ENCODE measurements around the gene HES7.

HES7 gene

DNA sequence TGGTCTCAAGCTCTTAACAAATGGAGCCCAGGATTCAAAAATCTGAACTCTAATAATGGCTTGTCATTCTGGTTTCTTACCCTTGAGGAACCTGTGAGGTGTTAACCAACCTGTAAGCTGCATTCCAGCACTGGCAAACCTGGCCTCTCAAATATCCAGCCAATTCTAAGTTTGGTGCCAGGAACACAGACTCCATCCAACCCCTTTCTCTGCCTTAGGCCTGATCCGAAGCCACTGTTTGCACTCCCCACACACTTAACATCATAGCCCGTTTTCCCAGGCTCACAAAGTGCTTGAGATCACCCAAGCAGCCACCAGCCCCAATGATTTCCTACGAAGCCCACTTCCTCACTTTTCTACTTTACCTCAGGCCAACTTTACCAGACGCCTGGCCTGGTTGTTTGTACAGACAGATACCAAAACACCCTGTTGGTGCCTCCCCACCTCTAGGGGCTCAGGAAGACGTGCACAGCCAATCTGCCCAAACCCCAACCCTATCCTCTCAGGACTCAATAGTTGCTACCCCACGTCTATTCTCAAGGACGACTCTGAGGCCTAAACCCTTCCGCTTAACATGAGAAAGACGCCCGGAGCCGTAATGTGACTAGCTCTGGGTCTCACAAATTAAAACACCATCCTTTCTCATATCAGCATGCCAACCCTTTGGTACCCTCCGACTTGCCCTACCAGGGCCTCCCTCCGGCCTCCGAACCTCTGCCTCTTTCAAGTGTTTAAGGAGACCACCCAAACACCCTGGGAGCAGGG is 31.5 kb upstream of the HES7 start:
- DNase-seq, result peak in 1 of 2 donors; percentile 58

DNA sequence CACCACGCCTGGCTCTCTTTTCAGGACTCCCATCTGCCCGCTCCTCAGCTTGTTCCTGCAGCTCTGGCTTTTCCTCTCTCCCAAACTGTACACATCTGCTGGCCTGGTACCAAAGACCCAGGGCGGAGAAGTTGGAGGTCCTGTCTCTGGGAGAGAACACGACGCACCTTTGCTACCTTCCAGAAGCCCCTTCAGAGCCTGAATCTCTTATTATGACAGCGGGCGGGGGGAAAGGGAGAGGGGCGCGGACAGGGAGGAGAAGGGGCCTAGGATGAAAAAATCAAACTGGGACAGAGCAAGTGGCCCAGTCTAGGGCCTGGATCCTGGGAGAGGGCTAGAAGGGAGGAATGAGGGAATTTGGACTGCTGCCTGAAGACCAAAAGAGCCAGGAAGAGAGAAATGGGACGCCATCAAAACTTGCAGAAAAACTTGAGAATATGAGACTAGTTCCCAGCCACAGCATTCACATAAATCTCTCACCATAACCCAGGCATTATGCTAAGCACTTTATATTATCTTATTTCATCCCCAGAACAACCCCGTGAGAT is 30.8 kb upstream of the HES7 start:
- no peak for DNase-seq

DNA sequence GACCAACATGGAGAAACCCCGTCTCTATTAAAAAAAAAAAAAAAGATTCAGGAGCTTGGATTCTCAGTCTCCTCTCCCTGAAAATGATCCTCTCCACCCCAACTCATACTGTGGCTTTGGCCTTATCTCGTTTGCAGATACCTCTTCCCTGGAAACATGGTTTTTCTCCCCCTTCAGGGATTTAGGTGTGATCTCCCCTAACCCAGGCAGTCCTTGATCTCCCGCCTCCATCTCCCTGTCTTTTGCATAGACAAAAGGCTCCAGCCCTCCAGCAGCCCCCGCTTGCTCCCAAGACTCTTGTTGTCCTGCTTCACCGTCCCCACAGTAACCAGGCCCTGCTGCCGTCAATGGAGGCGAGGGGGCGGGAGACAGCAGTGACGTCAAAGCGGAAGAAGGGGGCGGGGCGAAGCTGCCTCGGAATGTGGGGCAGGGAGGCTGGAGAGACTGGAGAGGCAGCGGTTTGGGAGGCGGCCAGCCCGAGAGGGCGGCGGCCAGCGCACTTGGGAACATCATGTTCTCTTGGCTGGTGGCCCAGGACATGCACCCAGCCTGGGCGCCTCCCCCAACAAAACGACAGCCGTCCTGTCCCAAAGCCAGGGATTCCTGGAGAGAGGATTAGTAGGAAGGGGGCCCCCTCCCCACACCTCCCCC is 30.2 kb upstream of the HES7 start:
- DNase-seq, result peak; percentile 95

DNA sequence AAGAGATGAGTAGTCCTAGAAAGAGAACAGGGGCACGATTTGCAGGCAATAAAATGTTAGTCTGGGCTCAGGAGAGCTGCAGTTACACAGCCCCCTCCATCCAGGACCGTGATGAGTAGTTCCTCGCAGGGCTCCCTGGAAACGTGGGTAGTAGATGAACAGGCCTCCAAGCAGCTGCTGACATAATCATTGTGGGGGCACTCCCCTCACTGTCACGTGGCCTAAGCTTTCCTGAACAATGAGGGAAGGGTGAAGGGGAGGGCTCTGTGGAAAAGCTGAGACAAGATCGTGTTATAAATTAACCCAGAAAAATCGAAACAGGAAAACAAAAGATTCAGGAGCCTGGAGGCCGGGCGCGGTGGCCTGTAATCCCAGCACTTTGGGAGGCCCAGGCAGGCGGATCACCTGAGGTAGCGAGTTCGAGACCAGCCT is 29.6 kb upstream of the HES7 start:
- peak; percentile 59 to 72 for DNase-seq

DNA sequence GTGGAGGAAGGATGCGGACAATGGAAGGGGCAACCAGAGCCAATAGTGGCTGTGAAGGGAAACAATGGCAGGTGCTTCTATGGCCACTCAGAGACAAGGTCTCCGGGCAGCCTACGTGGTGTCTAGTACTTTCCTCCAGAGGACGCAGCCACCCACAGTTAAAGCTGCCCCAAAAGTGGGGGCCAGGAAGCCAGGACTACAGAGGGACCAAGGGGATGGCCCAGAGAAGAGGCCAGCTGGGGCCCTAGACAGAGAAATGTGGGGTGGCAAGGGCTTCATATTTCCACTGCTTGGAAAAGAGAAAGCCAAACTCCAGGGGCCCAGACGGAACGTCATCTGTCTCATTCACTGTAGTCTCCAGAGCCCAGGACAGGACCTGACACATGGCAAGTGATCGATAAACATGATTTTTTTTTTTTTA is 29.1 kb upstream of the HES7 start:
- peak in 1 of 2 donors; percentile 18 for DNase-seq

DNA sequence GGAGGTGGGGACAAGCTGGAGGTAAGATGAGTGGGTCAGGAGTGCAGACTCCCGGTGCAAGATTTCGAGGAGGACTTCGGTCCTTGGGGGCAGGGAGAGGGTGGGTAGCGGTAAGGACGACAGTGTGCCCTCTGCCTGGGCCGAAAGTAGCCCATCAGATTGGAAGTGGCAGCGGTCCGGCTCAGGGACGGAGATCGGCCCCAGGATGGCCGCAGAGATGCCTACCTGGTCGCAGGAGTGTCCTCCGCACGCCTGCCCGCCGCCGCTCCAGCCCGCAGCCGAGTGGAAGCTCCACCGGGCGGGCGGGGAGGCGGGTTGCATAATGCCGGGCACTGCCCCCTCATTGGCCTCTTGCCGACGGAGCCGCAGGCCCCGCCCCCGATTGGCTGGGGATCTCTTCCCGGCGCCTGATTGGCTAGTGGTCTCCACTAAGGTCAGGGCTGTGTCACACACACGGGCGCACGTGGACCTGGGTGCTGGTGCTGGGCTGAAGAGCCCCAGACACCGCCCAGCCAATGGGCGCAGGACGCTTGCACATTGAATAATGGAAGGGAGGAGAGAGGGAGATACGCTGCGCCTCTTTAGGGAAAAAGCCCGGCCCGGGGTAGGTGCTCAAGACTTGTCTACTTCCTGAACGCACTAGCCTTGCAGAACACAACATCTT is 28.3 kb upstream of the HES7 start, which contains the start of gene PER1:
PER1 (minus strand) TSS at position 293 of the 664 bp plus-strand sequence. CDS start 1,698 bp downstream, outside the sequence.
- DNase-seq, result peak; percentile 93 to 95

DNA sequence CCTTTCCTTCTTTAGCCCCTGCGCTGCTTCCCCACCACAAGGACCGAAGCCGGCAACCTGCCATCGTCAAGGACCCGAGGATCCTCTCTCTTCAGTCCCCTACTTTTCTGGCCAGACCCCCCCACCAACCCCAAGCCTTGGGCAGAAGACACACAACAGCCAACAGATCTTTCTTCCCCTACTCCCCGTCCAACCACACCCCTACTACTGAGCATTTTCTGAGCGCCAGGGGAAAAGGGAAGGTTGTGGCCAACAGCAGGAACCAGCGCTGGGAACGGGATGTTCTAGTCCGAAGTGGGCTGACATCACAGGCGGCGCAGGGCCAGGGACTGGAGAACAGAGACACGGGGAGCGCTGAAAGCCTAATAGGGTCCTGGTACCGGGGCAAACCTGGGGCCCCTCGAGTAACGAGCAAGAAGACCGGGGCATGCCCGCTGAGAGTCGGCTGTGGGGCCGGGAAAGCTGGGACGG is 27.8 kb upstream of the HES7 start:
- DNase-seq, result peak in 1 of 2 donors; percentile 52

DNA sequence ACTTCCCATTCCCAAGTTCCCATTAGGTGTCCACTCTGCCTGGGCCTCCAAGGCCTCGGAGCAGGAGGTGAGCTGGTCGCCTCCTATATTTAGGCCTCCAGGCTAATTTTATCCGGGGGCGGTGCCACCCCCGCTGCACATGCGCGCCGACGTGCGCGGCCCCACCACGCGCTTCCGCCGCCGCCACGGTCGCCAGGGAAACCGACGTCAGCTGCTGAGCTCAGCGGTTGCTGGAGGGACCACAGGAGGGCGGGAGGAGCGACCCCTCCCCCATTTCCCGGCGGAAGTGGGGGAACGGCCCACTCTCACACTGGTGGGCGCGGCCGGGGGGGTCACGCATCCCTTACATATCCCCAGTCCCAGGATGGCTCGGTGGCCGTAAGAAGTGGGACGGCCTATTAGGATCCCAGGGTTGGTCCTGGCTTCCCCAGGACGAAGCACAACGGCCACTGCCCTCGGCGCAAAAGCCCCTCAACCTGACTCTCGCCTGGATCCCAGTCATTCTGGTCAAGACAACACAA is 27.3 kb upstream of the HES7 start:
- peak; percentile 93 to 94 for DNase-seq

DNA sequence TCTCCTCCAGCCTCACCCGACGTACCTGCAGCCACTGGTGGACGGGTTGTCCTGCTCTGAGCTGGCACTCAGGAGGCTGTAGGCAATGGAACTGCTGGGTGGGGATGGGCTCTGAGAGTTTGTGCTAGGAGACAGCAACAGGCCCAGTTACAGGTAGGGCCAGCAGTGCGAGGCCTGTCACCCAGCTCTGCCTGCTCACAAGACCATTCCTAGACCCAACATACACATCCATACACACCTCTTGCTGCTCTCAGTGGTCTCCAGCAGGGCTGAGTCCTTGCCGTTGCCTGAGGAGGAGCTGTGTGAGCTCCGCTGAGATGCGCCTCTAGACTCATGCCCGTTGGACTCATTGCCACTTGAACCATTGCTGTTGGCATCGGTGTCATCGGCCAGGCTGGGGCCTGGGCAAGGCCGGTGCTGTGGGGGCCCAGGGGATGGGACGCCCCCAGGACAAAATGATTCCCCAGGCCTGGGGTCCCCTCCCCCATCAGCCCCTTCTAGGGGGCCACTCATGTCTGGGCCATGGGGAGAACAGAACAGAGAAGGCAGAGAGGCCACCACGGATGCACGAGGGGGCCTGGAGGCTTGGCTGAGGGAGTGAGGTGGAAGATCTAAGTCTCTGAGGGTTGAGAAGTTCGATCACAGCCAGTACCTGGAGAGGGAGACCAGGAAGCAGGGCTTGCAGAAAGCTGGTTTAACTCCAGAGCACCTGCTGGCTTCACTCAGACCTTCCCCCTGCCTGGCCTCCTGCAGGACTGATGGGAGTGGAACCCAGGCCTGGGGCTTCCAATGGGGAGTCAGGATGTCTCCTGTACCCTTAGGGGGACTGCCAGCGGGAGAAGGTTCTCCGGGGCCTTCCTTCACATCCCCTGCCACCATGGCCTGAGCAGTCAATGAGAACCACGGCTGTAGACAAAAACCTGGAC is 26.6 kb upstream of the HES7 start:
- DNase-seq, result peak in 1 of 2 donors; percentile 19

DNA sequence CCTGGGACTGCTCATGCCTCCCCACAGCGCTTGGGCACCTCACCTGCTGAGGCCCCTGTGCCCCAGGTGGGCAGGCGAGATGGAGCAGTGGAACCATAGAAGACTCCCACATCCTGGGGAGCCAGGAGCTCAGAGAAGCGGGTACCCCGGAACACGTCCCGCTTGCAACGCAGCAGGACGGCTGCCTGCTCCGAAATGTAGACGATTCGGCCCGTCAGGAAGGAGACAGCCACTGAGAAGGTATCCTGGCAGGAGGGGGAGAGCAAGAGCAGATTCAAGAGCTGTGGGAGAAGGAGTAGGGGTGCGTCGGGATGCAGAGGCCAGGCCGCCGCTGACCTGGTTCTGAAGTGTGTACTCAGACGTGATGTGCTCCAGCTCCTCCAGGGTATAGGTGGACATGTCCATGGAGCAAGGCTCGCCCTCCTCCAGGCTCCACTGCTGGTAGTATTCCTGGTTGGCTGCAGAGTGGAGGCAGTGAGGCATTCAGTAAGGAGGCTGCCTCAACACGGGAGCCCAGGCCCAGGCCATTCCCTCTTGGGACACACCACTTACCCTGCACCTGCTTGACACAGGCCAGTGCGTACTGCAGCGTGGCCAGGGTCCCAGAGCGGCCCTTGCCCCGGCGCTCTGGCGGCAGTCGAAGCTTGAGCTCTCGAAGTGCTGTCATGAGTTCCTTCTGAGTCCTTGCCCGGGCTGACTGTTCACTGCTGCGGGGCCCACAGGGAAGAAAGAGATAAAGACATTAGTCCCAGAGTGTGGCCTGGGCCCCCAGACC is 25.7 kb upstream of the HES7 start:
- DNase-seq, result peak in 1 of 2 donors; percentile 14

DNA sequence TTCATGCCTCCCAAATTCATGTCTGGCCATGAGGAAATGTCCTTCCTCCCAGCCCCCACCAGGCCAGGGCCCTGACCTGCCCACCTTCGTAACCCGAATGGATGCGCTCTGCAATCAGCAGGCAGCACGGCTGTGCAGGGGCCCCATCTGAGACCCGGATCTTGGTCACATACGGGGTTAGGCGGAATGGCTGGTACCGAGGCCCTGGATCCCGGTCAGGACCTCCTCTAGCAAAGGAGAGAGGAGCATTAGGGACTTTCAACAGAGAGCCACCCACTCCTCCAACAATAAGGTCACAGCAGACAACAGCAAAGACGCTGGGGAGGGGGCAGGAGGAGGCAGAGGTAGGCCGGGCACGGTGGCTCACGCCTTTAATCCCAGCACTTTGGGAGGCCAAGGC is 24.7 kb upstream of the HES7 start:
- peak in 1 of 2 donors; percentile 11 for DNase-seq

DNA sequence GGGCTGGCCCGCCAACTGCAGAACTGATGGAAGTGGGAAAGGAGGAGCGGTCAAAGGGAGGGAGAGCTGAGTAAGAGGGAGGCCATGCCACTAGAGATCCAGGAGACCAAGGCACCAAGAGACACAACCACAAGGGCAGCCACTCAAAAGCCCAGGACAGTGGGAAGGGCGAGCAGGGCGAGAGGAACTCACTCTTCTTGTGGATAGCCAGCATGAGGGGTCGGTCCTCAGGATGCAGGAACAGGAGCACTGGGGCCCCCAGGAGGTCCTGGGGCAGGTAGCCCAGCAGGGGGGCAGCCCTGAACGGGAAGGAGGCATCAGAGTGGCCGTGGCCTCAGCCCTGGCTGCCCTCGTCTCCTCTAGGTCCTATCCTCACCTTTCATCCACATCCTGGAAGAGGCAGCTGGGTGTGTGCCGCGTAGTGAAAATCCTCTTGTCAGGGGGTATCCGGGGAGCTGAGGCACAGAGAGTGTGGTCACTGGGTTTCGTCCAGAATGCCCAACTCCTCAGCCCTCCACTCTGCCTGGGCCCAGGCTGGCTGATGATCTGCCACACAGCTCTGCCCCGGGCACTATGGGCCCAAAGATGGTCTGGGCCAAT is 24.0 kb upstream of the HES7 start:
- peak in 1 of 2 donors; percentile 13 for DNase-seq

DNA sequence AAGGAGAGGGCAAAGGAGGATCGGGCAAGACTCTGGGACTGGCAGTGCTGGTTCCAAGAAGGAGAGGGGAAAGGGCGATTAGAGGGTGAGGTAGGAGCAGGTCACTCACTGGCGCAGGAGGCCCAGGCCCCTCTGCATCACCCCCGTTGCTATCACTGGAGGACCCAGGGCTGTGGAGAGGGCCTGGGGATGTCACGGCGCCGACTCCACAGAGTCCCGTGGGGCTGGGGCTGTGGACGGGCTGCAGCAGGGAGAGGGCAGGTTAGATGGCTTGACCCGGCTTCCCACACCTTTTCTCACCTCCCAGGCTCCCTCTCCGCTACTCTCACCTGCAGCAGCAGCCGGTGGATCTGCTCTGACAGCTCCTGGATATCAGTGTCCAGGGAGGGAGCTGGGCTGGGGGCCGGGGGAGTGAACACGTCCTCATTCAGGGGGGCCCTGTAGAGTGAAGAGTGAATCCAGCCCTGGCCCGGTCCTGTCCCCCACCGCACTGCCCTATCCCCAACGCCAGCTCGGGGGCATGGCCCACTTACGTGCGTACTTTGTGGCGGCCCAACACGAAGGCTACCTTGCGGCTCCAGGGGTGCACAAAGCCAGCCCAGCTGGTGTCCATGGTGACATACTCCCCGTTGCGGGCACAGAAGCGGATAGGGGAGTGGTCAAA is 23.4 kb upstream of the HES7 start:
- peak in 1 of 2 donors; percentile 9 for DNase-seq

DNA sequence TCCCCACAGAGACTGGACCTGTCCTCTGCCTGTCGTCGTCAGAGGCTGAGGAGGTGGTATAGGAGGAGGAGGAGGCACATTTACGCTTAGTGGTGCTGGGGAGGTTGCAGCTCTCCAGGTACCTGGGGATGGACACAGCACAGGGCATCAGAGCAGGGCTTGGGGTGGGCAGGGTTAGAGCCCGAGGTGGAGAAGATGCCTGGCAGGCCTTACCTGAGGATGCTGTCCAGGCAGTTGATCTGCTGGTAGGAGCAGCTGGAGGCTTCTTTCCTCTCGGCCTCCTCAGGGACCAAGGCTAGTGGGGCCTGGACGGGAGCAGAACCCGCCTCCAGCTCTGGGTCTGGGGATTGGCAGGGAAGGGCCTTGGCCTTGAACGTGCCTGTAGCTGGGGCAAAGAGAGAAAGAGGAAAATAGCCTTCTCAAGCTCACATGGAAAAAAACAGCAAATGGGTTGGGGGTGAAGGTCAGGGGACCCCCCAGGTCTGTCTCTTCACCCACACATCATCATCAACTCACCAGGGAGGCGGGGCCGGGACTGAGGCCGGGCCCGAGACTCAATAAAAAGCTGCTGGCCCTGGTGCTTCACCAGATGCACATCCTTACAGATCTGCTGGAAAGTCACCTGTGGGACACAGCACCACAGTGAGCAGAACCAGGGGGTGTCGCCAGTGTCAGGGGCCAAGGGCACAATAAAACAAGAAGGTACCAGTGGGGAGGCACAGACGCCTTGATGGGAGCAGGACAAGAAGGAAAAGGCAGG is 22.7 kb upstream of the HES7 start:
- peak in 1 of 2 donors; percentile 7 for DNase-seq

DNA sequence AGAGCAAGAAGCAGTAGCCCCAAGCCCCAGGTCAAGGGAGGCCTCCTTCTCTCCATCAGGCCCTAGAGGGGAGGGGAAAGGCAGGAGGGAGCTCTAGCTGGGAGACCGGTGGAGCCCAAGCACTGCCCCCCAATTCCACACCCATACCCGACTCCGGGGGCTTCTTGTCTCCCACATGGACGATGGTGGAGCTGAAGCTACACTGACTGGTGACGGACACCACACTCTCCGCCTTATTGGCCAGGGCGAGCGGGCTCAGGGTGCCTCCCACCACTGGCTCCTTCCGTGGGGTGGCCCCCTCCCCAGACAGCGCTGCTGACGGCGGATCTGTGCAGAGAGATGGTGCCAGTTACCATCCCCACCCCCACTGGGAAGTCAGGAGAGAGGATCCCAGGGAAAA is 21.9 kb upstream of the HES7 start:
- DNase-seq, result peak in 1 of 2 donors; percentile 11

DNA sequence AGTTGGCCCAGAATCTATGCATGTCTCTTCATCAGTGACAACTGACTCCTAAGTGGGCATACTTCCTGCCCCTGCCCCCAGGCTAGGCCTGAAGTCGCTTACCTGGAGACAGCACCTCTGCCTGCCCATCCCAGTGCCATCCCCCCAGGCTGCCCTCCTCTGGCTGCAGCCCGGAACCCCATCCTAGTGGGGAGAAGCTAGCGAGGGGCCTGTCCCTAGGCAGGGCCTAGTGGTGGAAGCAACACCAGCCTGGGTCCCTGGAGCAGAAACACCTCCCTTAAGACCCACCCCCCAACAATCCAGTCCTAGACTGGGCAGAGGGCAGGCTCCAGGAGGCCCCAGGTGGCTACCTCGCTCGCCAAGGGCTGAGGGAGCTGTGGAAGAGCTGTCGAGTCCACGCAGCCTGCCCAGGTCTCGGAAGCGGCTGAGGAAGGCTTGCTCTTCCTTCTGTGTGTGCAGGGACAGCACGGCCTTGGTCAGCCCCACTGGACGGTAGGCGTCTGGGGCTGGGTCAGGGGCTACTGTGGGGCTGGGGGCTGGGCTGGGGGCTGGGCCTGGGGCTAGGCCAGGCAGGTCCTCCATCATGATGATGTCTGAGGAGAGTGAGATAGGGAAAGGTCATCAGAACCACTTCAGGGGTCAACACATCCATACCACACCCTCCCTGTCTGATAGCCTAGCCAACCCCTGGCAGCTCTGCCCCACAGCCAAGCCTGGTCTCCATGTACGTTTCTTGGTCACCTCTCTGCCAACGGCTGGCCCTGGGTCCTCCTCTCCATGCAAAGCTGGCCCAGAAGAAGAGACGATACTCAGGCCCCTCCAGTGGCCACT is 20.7 kb upstream of the HES7 start:
- peak in 1 of 2 donors; percentile 18 for DNase-seq

DNA sequence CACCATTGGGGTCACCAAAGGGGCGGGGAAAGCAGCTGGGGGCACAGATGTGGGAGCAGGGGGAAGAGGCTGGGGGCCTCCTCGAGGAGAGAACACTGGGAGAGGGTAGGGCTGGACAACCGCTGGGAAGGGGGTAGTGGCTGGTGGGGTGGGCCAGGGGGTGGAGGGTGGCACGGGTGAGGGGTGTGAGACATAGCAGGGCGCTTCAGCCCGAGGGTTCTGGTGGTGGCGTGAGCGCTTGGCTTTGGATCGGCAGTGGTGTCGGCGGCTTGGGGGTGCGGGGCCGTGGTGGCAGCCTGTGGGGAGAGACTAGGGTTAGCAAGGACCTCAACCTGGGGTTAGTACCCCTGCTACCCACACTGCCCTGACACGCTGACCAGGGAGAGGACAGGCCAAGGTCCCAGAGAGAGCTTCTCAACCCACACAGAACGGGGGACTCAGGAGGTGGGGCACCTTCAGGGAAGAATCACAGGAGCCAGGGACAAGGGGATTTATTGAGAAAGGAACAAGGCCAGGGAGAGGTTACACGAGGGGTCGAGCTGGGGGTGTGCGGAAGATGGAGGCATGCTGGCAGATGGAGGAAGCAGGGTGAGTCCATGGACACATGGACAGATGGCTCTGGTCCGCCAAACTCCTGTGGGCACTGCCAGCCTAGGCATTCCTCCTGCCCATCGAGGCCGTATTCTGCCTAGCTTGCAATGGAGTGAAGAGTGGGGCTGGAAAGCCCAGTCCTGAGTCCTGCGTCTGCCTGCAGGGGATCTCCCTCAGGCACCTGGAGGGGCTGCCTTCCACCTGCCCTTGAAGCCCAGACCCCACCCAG is 19.9 kb upstream of the HES7 start:
- DNase-seq, result peak in 1 of 2 donors; percentile 32

Data from CD4-positive, alpha-beta T cell treated with Interleukin-4 for 1 hour (primary cell).